Muscle of leg (tissue), 16 donors: Measurements from ENCODE around the gene F5. TPM values are rescaled to one million over a fixed set of nuclear protein-coding genes. Genes with fewer than 3 reads are reported as not detected.

Experiments
- DNase-seq: peaks from one replicate; pipeline ENCODE4 v3.0.0; 2013
- H3K27ac ChIP-seq: one replicate; pipeline ENCODE4 v1.5.1; 2013; ENCODE audit warnings: mild to moderate bottlenecking, low read length, control low read depth
- H3K27me3 ChIP-seq: one replicate; pipeline ENCODE4 v1.6.1; 2013; ENCODE audit warnings: low read length; ENCODE audit not compliant: control insufficient read depth, insufficient read depth
- H3K36me3 ChIP-seq: one replicate; pipeline ENCODE4 v1.6.1; 2013; ENCODE audit warnings: low read length; ENCODE audit not compliant: control insufficient read depth, insufficient read depth
- H3K4me1 ChIP-seq: one replicate; pipeline ENCODE4 v1.6.1; 2013; ENCODE audit warnings: low read length; ENCODE audit not compliant: control insufficient read depth, insufficient read depth
- H3K4me3 ChIP-seq: one replicate; pipeline ENCODE4 v1.5.1; 2013; ENCODE audit warnings: low read length, control low read depth
- H3K9me3 ChIP-seq: replicated peaks from 2 replicates; pipeline ENCODE4 v1.6.1; 2013; ENCODE audit warnings: low read depth, low read length; ENCODE audit not compliant: control insufficient read depth
- WGBS: methylation state at CpG from one replicate; pipeline ENCODE4 v1.1.5; 2013; ENCODE audit warnings: missing lambda C conversion rate; ENCODE audit not compliant: insufficient coverage; 5-methylcytosine and 5-hydroxymethylcytosine counted together
- long read RNA-seq, 11 donors: transcript quantifications; one replicate each; lab custom pipeline, GENCODE V29; 2026
- polyA plus RNA-seq, 8 donors: library from polyadenylated mRNA; unstranded; fragments of 120-200 nt; gene quantifications; one replicate each; pipeline versions ENCODE4 v1.2.1 to v1.2.3, GENCODE V29; 2013; ENCODE audit warnings: inconsistent platforms in 1 of 8, low replicate concordance in 1 of 8; ENCODE audit not compliant: insufficient read length in 8 of 8, insufficient read depth in 1 of 8
- total RNA-seq: library from RNA; stranded (reverse); fragments of 120-200 nt; gene quantifications from one replicate; pipeline ENCODE4 v1.2.4, GENCODE V29; 2013

F5 gene
- 0.31 TPM for total RNA-seq
- polyA plus RNA-seq: under 1 TPM; 0.07 to 0.71 (median 0.40) TPM
- long read RNA-seq, donor 1: 0 reads
- long read RNA-seq, donor 2: 0 reads
- long read RNA-seq, donor 3: 0 reads
- long read RNA-seq, donor 4: 0 reads
- long read RNA-seq, donor 5: 0 reads
- long read RNA-seq, donor 6: 0 reads
- long read RNA-seq, donor 7: 0 reads
- long read RNA-seq, donor 8: 0 reads
- long read RNA-seq, donor 9: 0 reads
- long read RNA-seq, donor 10: 0 reads
- long read RNA-seq, donor 11: 0 reads

- 34% methylated on average over 13 of the region's 15 CpGs for WGBS
- Histone ChIP-seq H3K27ac (no peak within 1 kb of the TSS), H3K4me3 (no peak within 1 kb of the TSS), H3K9me3 (no peaks in the 10 kb centered on the region), H3K4me1 (no peaks in the 10 kb centered on the region), H3K27me3 (peaks cover 10% of the 10 kb centered on the region), H3K36me3 (no peaks in the 10 kb centered on the region)
- peak; percentile 16 for DNase-seq
Observed at GRCh38 chr1:169586395-169587255, at the start of gene F5. F5 (minus strand) TSS chr1:169586481; CDS start chr1:169586386, 95 bp downstream.

- H3K27me3 ChIP-seq: no peaks in the 10 kb centered on the region
- no peaks in the 10 kb centered on the region for H3K4me1 ChIP-seq
- no peak overlapping the region for H3K27ac ChIP-seq
- no peaks in the 10 kb centered on the region for H3K36me3 ChIP-seq
- peaks cover 26% of the 10 kb centered on the region for H3K9me3 ChIP-seq
- no peak for DNase-seq
- H3K4me3 ChIP-seq: no peak overlapping the region
- no CpG with 5 or more reads among the region's 1 CpG for WGBS
Observed at GRCh38 chr1:169634877-169635276, 48.6 kb upstream of the F5 start.

- no peak for DNase-seq
- H3K27ac ChIP-seq: no peak overlapping the region
- no peaks in the 10 kb centered on the region for H3K4me1 ChIP-seq
- no peak overlapping the region for H3K4me3 ChIP-seq
- no peaks in the 10 kb centered on the region for H3K36me3 ChIP-seq
- WGBS: 86% methylated on average over 1 of the region's 1 CpG
- H3K9me3 ChIP-seq: peaks cover 26% of the 10 kb centered on the region
- H3K27me3 ChIP-seq: no peaks in the 10 kb centered on the region
Observed at GRCh38 chr1:169634145-169634544, 47.9 kb upstream of the F5 start.

- no peaks in the 10 kb centered on the region for H3K36me3 ChIP-seq
- no peak for DNase-seq
- no peaks in the 10 kb centered on the region for H3K4me1 ChIP-seq
- no peaks in the 10 kb centered on the region for H3K27me3 ChIP-seq
- H3K27ac ChIP-seq: no peak overlapping the region
- H3K9me3 ChIP-seq: peaks cover 26% of the 10 kb centered on the region
- WGBS: 86% methylated on average over 2 of the region's 3 CpGs
- H3K4me3 ChIP-seq: no peak overlapping the region
Observed at GRCh38 chr1:169631249-169631648, 45.0 kb upstream of the F5 start.

- H3K27ac ChIP-seq: no peak within 1 kb of the TSS
- peaks cover 20% of the 10 kb centered on the region for H3K9me3 ChIP-seq
- no CpG with 5 or more reads among the region's 1 CpG for WGBS
- H3K4me1 ChIP-seq: no peaks in the 10 kb centered on the region
- H3K36me3 ChIP-seq: no peaks in the 10 kb centered on the region
- DNase-seq: no peak
- no peak within 1 kb of the TSS for H3K4me3 ChIP-seq
- H3K27me3 ChIP-seq: no peaks in the 10 kb centered on the region
Observed at GRCh38 chr1:169630006-169630405, 43.7 kb upstream of the F5 start, which contains the start of gene SELP. SELP (minus strand) TSS chr1:169630124; CDS start chr1:169630074, 50 bp downstream.

- Histone ChIP-seq H3K36me3 (no peaks in the 10 kb centered on the region), H3K27ac (no peak overlapping the region), H3K4me1 (no peaks in the 10 kb centered on the region), H3K4me3 (no peak overlapping the region), H3K27me3 (no peaks in the 10 kb centered on the region), H3K9me3 (no peaks in the 10 kb centered on the region)
- WGBS: 65% methylated on average over 2 of the region's 2 CpGs
- no peak for DNase-seq
Observed at GRCh38 chr1:169624912-169625311, 38.6 kb upstream of the F5 start.

GRCh38 chr1:169624122-169624521, 37.8 kb upstream of the F5 start:
- no peak overlapping the region for H3K27ac ChIP-seq
- DNase-seq: no peak
- H3K27me3 ChIP-seq: no peaks in the 10 kb centered on the region
- H3K36me3 ChIP-seq: no peaks in the 10 kb centered on the region
- no peaks in the 10 kb centered on the region for H3K4me1 ChIP-seq
- H3K4me3 ChIP-seq: no peak overlapping the region
- H3K9me3 ChIP-seq: no peaks in the 10 kb centered on the region

- no peak overlapping the region for H3K4me3 ChIP-seq
- DNase-seq: no peak
- no peaks in the 10 kb centered on the region for H3K9me3 ChIP-seq
- no peaks in the 10 kb centered on the region for H3K36me3 ChIP-seq
- no peak overlapping the region for H3K27ac ChIP-seq
- no peaks in the 10 kb centered on the region for H3K4me1 ChIP-seq
- H3K27me3 ChIP-seq: no peaks in the 10 kb centered on the region
- 83% methylated on average over 1 of the region's 6 CpGs for WGBS
Observed at GRCh38 chr1:169623132-169623926, 37.0 kb upstream of the F5 start.

- H3K27me3 ChIP-seq: no peaks in the 10 kb centered on the region
- H3K36me3 ChIP-seq: no peaks in the 10 kb centered on the region
- H3K9me3 ChIP-seq: no peaks in the 10 kb centered on the region
- H3K27ac ChIP-seq: no peak overlapping the region
- WGBS: 94% methylated on average over 8 of the region's 8 CpGs
- no peaks in the 10 kb centered on the region for H3K4me1 ChIP-seq
- DNase-seq: no peak
- H3K4me3 ChIP-seq: no peak overlapping the region
Observed at GRCh38 chr1:169620565-169620964, 34.3 kb upstream of the F5 start.

- H3K27ac ChIP-seq: no peak overlapping the region
- no peak overlapping the region for H3K4me3 ChIP-seq
- no peaks in the 10 kb centered on the region for H3K27me3 ChIP-seq
- H3K9me3 ChIP-seq: no peaks in the 10 kb centered on the region
- H3K4me1 ChIP-seq: no peaks in the 10 kb centered on the region
- no CpG with 5 or more reads among the region's 2 CpGs for WGBS
- no peaks in the 10 kb centered on the region for H3K36me3 ChIP-seq
- no peak for DNase-seq
Observed at GRCh38 chr1:169618367-169618766, 32.1 kb upstream of the F5 start.
